ENCODE data around the gene COL13A1.

DNA sequence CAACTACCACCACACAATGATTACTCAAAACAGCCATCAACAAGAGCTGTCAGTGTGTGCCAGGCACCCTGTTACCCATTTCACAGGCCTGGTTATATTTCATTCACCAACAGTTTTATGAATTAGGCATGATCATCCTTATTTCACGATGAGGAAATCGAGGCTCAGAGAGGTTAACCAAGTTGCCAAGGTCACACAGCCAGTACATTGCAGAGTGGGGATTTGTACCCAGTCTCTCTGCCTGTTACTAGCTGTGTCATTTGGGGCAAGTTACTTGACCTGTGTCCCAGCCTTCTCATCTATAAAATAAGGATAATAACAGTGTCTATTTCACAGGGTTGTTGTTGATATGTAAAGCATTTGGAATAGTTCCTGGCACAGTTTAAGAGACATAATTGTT lies 97.2 kb downstream of the COL13A1 start:
- TF ChIP-seq POLR2AphosphoS5 (IDR thresholded peaks at IDR 0.05; ENCODE audit: low read depth, low read length) (no peak), POU2F2 (IDR thresholded peaks at IDR 0.05; ENCODE audit: low read depth, low read length) (no peak)
